NK-92 (cell line): Measurements from ENCODE around the gene UGT1A6.

Experiments
- DNase-seq: peaks from one replicate; lab custom pipeline; 2025; ENCODE audit not compliant: unreplicated experiment; lab: John Stamatoyannopoulos, UW

Gene UGT1A6

GRCh38 chr2:233799087-233799665 lies 106.5 kb downstream of the UGT1A6 start:
- DNase-seq: no peak

- no peak for DNase-seq
These were observed 107.0 kb downstream of the UGT1A6 start for GRCh38 chr2:233799716-233800115.

GRCh38 chr2:233800208-233800607 lies 107.5 kb downstream of the UGT1A6 start:
- no peak for DNase-seq

- no peak for DNase-seq
These were observed 108.9 kb downstream of the UGT1A6 start for GRCh38 chr2:233801357-233802131.

- DNase-seq: no peak
These were observed 109.6 kb downstream of the UGT1A6 start for GRCh38 chr2:233802132-233802815.

GRCh38 chr2:233803292-233803911 lies 110.7 kb downstream of the UGT1A6 start:
- no peak for DNase-seq

GRCh38 chr2:233803994-233804393 lies 111.3 kb downstream of the UGT1A6 start:
- no peak for DNase-seq

GRCh38 chr2:233807215-233807865 lies 114.7 kb downstream of the UGT1A6 start:
- no peak for DNase-seq

- no peak for DNase-seq
These were observed 115.6 kb downstream of the UGT1A6 start for GRCh38 chr2:233807966-233808935.

- no peak for DNase-seq
These were observed 117.7 kb downstream of the UGT1A6 start for GRCh38 chr2:233810385-233810784.

- DNase-seq: no peak
These were observed 118.4 kb downstream of the UGT1A6 start for GRCh38 chr2:233811087-233811486.

- DNase-seq: no peak
These were observed 119.0 kb downstream of the UGT1A6 start for GRCh38 chr2:233811732-233812131.

GRCh38 chr2:233813236-233814055 lies 120.8 kb downstream of the UGT1A6 start:
- no peak for DNase-seq

GRCh38 chr2:233814056-233814835 lies 121.6 kb downstream of the UGT1A6 start:
- DNase-seq: no peak

- no peak for DNase-seq
These were observed 123.2 kb downstream of the UGT1A6 start for GRCh38 chr2:233815861-233816260.

- no peak for DNase-seq
These were observed 123.6 kb downstream of the UGT1A6 start for GRCh38 chr2:233816334-233816733.

- no peak for DNase-seq
These were observed 124.1 kb downstream of the UGT1A6 start for GRCh38 chr2:233816771-233817170.

GRCh38 chr2:233817361-233817911 lies 124.7 kb downstream of the UGT1A6 start:
- DNase-seq: no peak
